ENCODE measurements around the gene TPO.
"Not testable (repeated sequence)": the region's sequence is repeated elsewhere in the genome, so short reads cannot be mapped to it uniquely, and the experiment has no call there.

Gene TPO

GRCh38 chr2:1553671-1554295, 140.5 kb downstream of the TPO start:
- DNase-seq (ENCODE audit: low read depth in 2 of 2) = no peak

GRCh38 chr2:1556286-1556685, 143.0 kb downstream of the TPO start:
- DNase-seq (ENCODE audit: low read depth in 2 of 2) = no peak

GRCh38 chr2:1556776-1557466, 143.7 kb downstream of the TPO start:
- DNase-seq (ENCODE audit: low read depth in 2 of 2) = no peak

- DNase-seq (ENCODE audit: low read depth in 2 of 2) = no peak
These were observed 144.2 kb downstream of the TPO start for GRCh38 chr2:1557467-1557820.

GRCh38 chr2:1559589-1560175, 146.4 kb downstream of the TPO start:
- DNase-seq (ENCODE audit: low read depth in 2 of 2) = no peak

- DNase-seq (ENCODE audit: low read depth in 2 of 2) = no peak
These were observed 148.0 kb downstream of the TPO start for GRCh38 chr2:1561259-1561658.

GRCh38 chr2:1561811-1562421, 148.7 kb downstream of the TPO start:
- no peak for DNase-seq (ENCODE audit: low read depth in 2 of 2)

- DNase-seq (ENCODE audit: low read depth in 2 of 2) = no peak
These were observed 150.0 kb downstream of the TPO start for GRCh38 chr2:1563084-1563857.

GRCh38 chr2:1563943-1564891, 151.0 kb downstream of the TPO start:
- no peak for DNase-seq (ENCODE audit: low read depth in 2 of 2)

- DNase-seq (ENCODE audit: low read depth in 2 of 2) = no peak
These were observed 154.5 kb downstream of the TPO start for GRCh38 chr2:1567556-1568344.

- not testable (repeated sequence) for DNase-seq (ENCODE audit: low read depth in 2 of 2)
These were observed 155.0 kb downstream of the TPO start for GRCh38 chr2:1568345-1568668.

GRCh38 chr2:1569879-1570450, 156.7 kb downstream of the TPO start:
- DNase-seq (ENCODE audit: low read depth in 2 of 2) = no peak

GRCh38 chr2:1571477-1572417, 158.5 kb downstream of the TPO start:
- DNase-seq (ENCODE audit: low read depth in 2 of 2) = no peak

- DNase-seq (ENCODE audit: low read depth in 2 of 2) = no peak
These were observed 159.4 kb downstream of the TPO start for GRCh38 chr2:1572638-1573037.

- no peak for DNase-seq (ENCODE audit: low read depth in 2 of 2)
These were observed 164.6 kb downstream of the TPO start for GRCh38 chr2:1577846-1578245.

- not testable (repeated sequence) for DNase-seq (ENCODE audit: low read depth in 2 of 2)
These were observed 168.1 kb downstream of the TPO start for GRCh38 chr2:1581257-1581964.

- DNase-seq (ENCODE audit: low read depth in 2 of 2) = no peak
These were observed 168.8 kb downstream of the TPO start for GRCh38 chr2:1581965-1582625.

GRCh38 chr2:1582891-1583341, 169.7 kb downstream of the TPO start:
- DNase-seq (ENCODE audit: low read depth in 2 of 2) = no peak
